Islet of Langerhans (tissue), 1 donor: ENCODE data around the gene FBLN1.

ENCODE experiments used
- FAIRE-seq: peaks from one replicate; lab custom pipeline; 2011; peaks lifted over from hg19 to GRCh38; lab: Jason Lieb, UNC

FBLN1 gene

GRCh38 chr22:45571089-45571488, 68.4 kb downstream of the FBLN1 start:
- FAIRE-seq: no peak

- no peak for FAIRE-seq
Measured at GRCh38 chr22:45572444-45572843, 69.8 kb downstream of the FBLN1 start.

GRCh38 chr22:45574069-45574703, 71.5 kb downstream of the FBLN1 start:
- FAIRE-seq: no peak

GRCh38 chr22:45575173-45575572, 72.5 kb downstream of the FBLN1 start:
- FAIRE-seq: no peak

GRCh38 chr22:45575607-45576272, 73.1 kb downstream of the FBLN1 start:
- FAIRE-seq: no peak

- no peak for FAIRE-seq
Measured at GRCh38 chr22:45576273-45576625, 73.6 kb downstream of the FBLN1 start.

GRCh38 chr22:45576730-45577464, 74.2 kb downstream of the FBLN1 start:
- FAIRE-seq: no peak

- peak; percentile 45 for FAIRE-seq
Measured at GRCh38 chr22:45577746-45578523, 75.3 kb downstream of the FBLN1 start.

GRCh38 chr22:45578524-45579147, 76.0 kb downstream of the FBLN1 start:
- FAIRE-seq: no peak

GRCh38 chr22:45579306-45579705, 76.6 kb downstream of the FBLN1 start:
- FAIRE-seq: no peak

- FAIRE-seq: no peak
Measured at GRCh38 chr22:45579806-45580725, 77.4 kb downstream of the FBLN1 start.

GRCh38 chr22:45580726-45581381, 78.2 kb downstream of the FBLN1 start:
- FAIRE-seq: no peak

- FAIRE-seq: no peak
Measured at GRCh38 chr22:45581549-45582080, 78.9 kb downstream of the FBLN1 start.

GRCh38 chr22:45582236-45582954, 79.7 kb downstream of the FBLN1 start:
- no peak for FAIRE-seq

GRCh38 chr22:45582955-45583320, 80.3 kb downstream of the FBLN1 start:
- FAIRE-seq: no peak

- FAIRE-seq: no peak
Measured at GRCh38 chr22:45583504-45583903, 80.8 kb downstream of the FBLN1 start.

GRCh38 chr22:45584121-45584570, 81.5 kb downstream of the FBLN1 start:
- no peak for FAIRE-seq

- FAIRE-seq: no peak
Measured at GRCh38 chr22:45584621-45585436, 82.1 kb downstream of the FBLN1 start.

GRCh38 chr22:45585437-45585755, 82.7 kb downstream of the FBLN1 start:
- FAIRE-seq: no peak
